IMR-90 (cell line): Measurements from ENCODE around the gene MAP3K9. TPM values are rescaled to one million over a fixed set of nuclear protein-coding genes. Genes with fewer than 3 reads are reported as not detected.

Experiments used
- ATAC-seq: fragments of 200-7000 bp; cut with Tn5 transposase; 2 replicates; pipeline ENCODE4 v1.9.1; 2020; ENCODE audit warnings: low read depth, mild to moderate bottlenecking, moderate library complexity
- BruUV-seq: library from RNA; stranded (reverse); fragments of 400-500 nt; replicated peaks from 2 replicates; lab custom pipeline; 2021; lab: Mats Ljungman, UMichigan
- CTCF ChIA-PET: fragments of 300-600 bp; formaldehyde crosslinking; extraction: SDS; loops from one replicate; lab custom pipeline; 2021; ENCODE audit warnings: antibody characterized with exemption; lab: Yijun Ruan, JAX
- POLR2A ChIA-PET: fragments of 300-600 bp; sonication (Branson Sonifier 250); formaldehyde crosslinking; loops from one replicate; lab custom pipeline; 2022; ENCODE audit warnings: antibody characterized with exemption; ENCODE audit not compliant: unreplicated experiment; lab: Charles Lee
- DNase-seq: peaks from one replicate; pipeline ENCODE4 v3.0.0; 2013
- H2AFZ ChIP-seq: replicated peaks from 2 replicates; pipeline ENCODE3; 2013; ENCODE audit warnings: low read length, mild to moderate bottlenecking; ENCODE audit not compliant: poor library complexity
- H2AK5ac ChIP-seq: 2 replicates; pipeline ENCODE4 v1.6.1; 2013; ENCODE audit warnings: low read depth, low read length, inconsistent platforms
- H2AK9ac ChIP-seq: replicated peaks from 2 replicates; pipeline ENCODE3; 2013; ENCODE audit warnings: mild to moderate bottlenecking, low read depth, low read length, moderate library complexity; ENCODE audit not compliant: poor library complexity
- H2BK120ac ChIP-seq: 2 replicates; pipeline ENCODE4 v1.6.1; 2013; ENCODE audit warnings: low read depth, low read length, inconsistent platforms
- H2BK15ac ChIP-seq: 3 replicates; pipeline ENCODE4 v1.6.1; 2013; ENCODE audit warnings: low read depth, low read length, inconsistent platforms
- H2BK20ac ChIP-seq: 2 replicates; pipeline ENCODE4 v1.6.1; 2013; ENCODE audit warnings: low read depth, mild to moderate bottlenecking, inconsistent platforms, low read length, moderate library complexity
- H2BK5ac ChIP-seq: 2 replicates; pipeline ENCODE4 v1.6.1; 2013; ENCODE audit warnings: mild to moderate bottlenecking, low read depth, low read length, inconsistent platforms; ENCODE audit not compliant: poor library complexity, severe bottlenecking
- H3K14ac ChIP-seq: replicated peaks from 2 replicates; pipeline ENCODE4 v1.6.1; 2013; ENCODE audit warnings: low read depth, low read length, inconsistent platforms
- H3K18ac ChIP-seq: 2 replicates; pipeline ENCODE4 v1.6.1; 2013; ENCODE audit warnings: low read depth, low read length, control low read depth
- H3K23ac ChIP-seq: 2 replicates; pipeline ENCODE4 v1.6.1; 2013; ENCODE audit warnings: low read depth, low read length, inconsistent platforms
- H3K27ac ChIP-seq: 2 replicates; pipeline ENCODE4 v1.5.1; 2013; ENCODE audit warnings: mild to moderate bottlenecking, control low read depth, low read length; ENCODE audit not compliant: insufficient read depth
- H3K27me3 ChIP-seq: 2 replicates; pipeline ENCODE4 v1.6.1; 2013; ENCODE audit warnings: low read length; ENCODE audit not compliant: control insufficient read depth, insufficient read depth
- H3K36me3 ChIP-seq: 2 replicates; pipeline ENCODE4 v1.6.1; 2013; ENCODE audit warnings: low read length, mixed read lengths; ENCODE audit not compliant: control insufficient read depth, insufficient read depth
- H3K4ac ChIP-seq: 2 replicates; pipeline ENCODE4 v1.6.1; 2013; ENCODE audit warnings: low read depth, low read length, inconsistent platforms
- H3K4me1 ChIP-seq: 2 replicates; pipeline ENCODE4 v1.6.1; 2013; ENCODE audit warnings: low read length, mixed read lengths; ENCODE audit not compliant: control insufficient read depth, insufficient read depth
- H3K4me2 ChIP-seq: 2 replicates; pipeline ENCODE4 v1.6.1; 2013; ENCODE audit warnings: low read depth, mild to moderate bottlenecking, control low read depth, low read length, moderate library complexity
- H3K4me3 ChIP-seq: 2 replicates; pipeline ENCODE4 v1.5.1; 2013; ENCODE audit warnings: low read depth, mild to moderate bottlenecking, control low read depth, low read length, moderate library complexity; ENCODE audit not compliant: insufficient read depth
- H3K56ac ChIP-seq: 2 replicates; pipeline ENCODE4 v1.6.1; 2013; ENCODE audit warnings: low read length, inconsistent platforms; ENCODE audit not compliant: insufficient read depth; ENCODE audit errors: extremely low read depth
- H3K79me1 ChIP-seq, 2 experiments: 2 replicates each; pipeline ENCODE4 v1.6.1; 2013; ENCODE audit warnings: low read length in 2 of 2, inconsistent platforms in 1 of 2, low read depth in 1 of 2
- H3K9ac ChIP-seq: 2 replicates; pipeline ENCODE4 v1.6.1; 2013; ENCODE audit warnings: low read depth, low read length, control low read depth
- H3K9me1 ChIP-seq: 2 replicates; pipeline ENCODE4 v1.6.1; 2013; ENCODE audit warnings: low read length, inconsistent platforms; ENCODE audit not compliant: insufficient read depth
- H3K9me3 ChIP-seq: 2 replicates; pipeline ENCODE4 v1.6.1; 2013; ENCODE audit warnings: low read length; ENCODE audit not compliant: control insufficient read depth, insufficient read depth
- H4K20me1 ChIP-seq: 2 replicates; pipeline ENCODE4 v1.6.1; 2013; ENCODE audit warnings: low read length, inconsistent platforms; ENCODE audit not compliant: insufficient read depth
- H4K5ac ChIP-seq: 2 replicates; pipeline ENCODE4 v1.6.1; 2013; ENCODE audit warnings: mild to moderate bottlenecking, low read depth, low read length, control low read depth
- H4K8ac ChIP-seq, 2 experiments: 2 replicates each; pipeline ENCODE4 v1.6.1; 2013; ENCODE audit warnings: low read depth in 2 of 2, low read length in 2 of 2, control low read depth in 1 of 2, inconsistent platforms in 1 of 2
- H4K91ac ChIP-seq: 2 replicates; pipeline ENCODE4 v1.6.1; 2013; ENCODE audit warnings: low read depth, low read length, inconsistent platforms; ENCODE audit not compliant: insufficient read depth
- BHLHE40 ChIP-seq: fragments of 150-350 bp; IDR thresholded peaks from 2 replicates; pipeline ENCODE4 v1.6.1; 2016; ENCODE audit warnings: mild to moderate bottlenecking, low read depth, low read length
- CEBPB ChIP-seq: IDR thresholded peaks from 2 replicates; pipeline ENCODE4 v1.6.1; 2012; ENCODE audit warnings: low read depth, low read length, improper control_type of control experiment
- CTCF ChIP-seq: conservative IDR thresholded peaks from 2 replicates; pipeline ENCODE4 v1.5.1; 2012; ENCODE audit warnings: mild to moderate bottlenecking, low read depth, low read length, improper control_type of control experiment
- FOS ChIP-seq: fragments of 150-350 bp; IDR thresholded peaks from 2 replicates; pipeline ENCODE4 v1.6.1; 2016; ENCODE audit warnings: low read depth, low read length
- MAFK ChIP-seq: IDR thresholded peaks from 2 replicates; pipeline ENCODE4 v1.6.1; 2012; ENCODE audit warnings: low read depth, low read length, improper control_type of control experiment
- MAZ ChIP-seq: IDR thresholded peaks from 2 replicates; pipeline ENCODE4 v1.6.1; 2012; ENCODE audit warnings: low read depth, mild to moderate bottlenecking, low read length, improper control_type of control experiment, moderate library complexity, borderline replicate concordance
- MXI1 ChIP-seq: IDR thresholded peaks from 2 replicates; pipeline ENCODE4 v1.6.1; 2012; ENCODE audit warnings: low read depth, mild to moderate bottlenecking, low read length, moderate library complexity, borderline replicate concordance
- POLR2A ChIP-seq: IDR thresholded peaks from 2 replicates; pipeline ENCODE4 v1.6.1; 2012; ENCODE audit warnings: mild to moderate bottlenecking, low read depth, low read length
- RAD21 ChIP-seq: IDR thresholded peaks from 2 replicates; pipeline ENCODE4 v1.6.1; 2012; ENCODE audit warnings: low read length, improper control_type of control experiment
- RCOR1 ChIP-seq: IDR thresholded peaks from 2 replicates; pipeline ENCODE4 v1.6.1; 2012; ENCODE audit warnings: mild to moderate bottlenecking, low read length, improper control_type of control experiment; ENCODE audit not compliant: insufficient replicate concordance
- RFX5 ChIP-seq: IDR thresholded peaks from 2 replicates; pipeline ENCODE4 v1.8.0; 2012; ENCODE audit warnings: low read depth, mild to moderate bottlenecking, low read length, moderate library complexity
- SMC3 ChIP-seq: fragments of 150-350 bp; IDR thresholded peaks from 2 replicates; pipeline ENCODE4 v1.6.1; 2016; ENCODE audit warnings: low read depth, mild to moderate bottlenecking, antibody characterized with exemption, low read length, moderate library complexity
- USF2 ChIP-seq: fragments of 150-350 bp; IDR thresholded peaks from 2 replicates; pipeline ENCODE4 v1.6.1; 2017; ENCODE audit warnings: mild to moderate bottlenecking, antibody characterized with exemption, low read length, low read depth
- WGBS, 2 experiments: methylation state at CpG; one replicate each; pipeline versions ENCODE4 v1.1.5 to v1.1.7; 2013; ENCODE audit warnings: missing lambda C conversion rate in 2 of 2; ENCODE audit not compliant: insufficient read length in 1 of 2; ENCODE audit errors: extremely low coverage in 2 of 2; 5-methylcytosine and 5-hydroxymethylcytosine counted together
- dilution Hi-C: fragments of 300-500 bp; cut with HindIII; formaldehyde crosslinking; loops from one replicate; pipeline ENCODE4 v1.14.3; 2018; ENCODE audit warnings: low sequenced_read_pairs; ENCODE audit not compliant: unreplicated experiment
- in situ Hi-C: fragments of 300-500 bp; cut with MboI; formaldehyde crosslinking; loops from 3 replicates; pipeline ENCODE4 v1.14.3; 2019; ENCODE audit warnings: low sequenced_read_pairs, inconsistent platforms, mixed read lengths
- intact Hi-C: fragments of 100-400 bp; cut with micrococcal nuclease; formaldehyde crosslinking; loops from 2 replicates; pipeline ENCODE4 v1.10.0; 2022
- polyA plus RNA-seq, 3 experiments: library from polyadenylated mRNA; depleted of rRNA; stranded (reverse); fragments of >200 nt; gene quantifications; 2 replicates each; pipeline ENCODE4 v1.2.3, GENCODE V29; 2012; ENCODE audit warnings: low replicate concordance in 1 of 3
- total RNA-seq: library from RNA; depleted of rRNA; stranded (reverse); fragments of >200 nt; gene quantifications from 2 replicates; pipeline ENCODE4 v1.2.3, GENCODE V29; 2012

MAP3K9 gene
- total and polyA plus RNA-seq, 2 of the 4 experiments (the other 2 are of a cell fraction): 0.17 to 0.18 TPM

GRCh38 chr14:70855486-70855885 is 46.2 kb upstream of the MAP3K9 start:
- Histone ChIP-seq H3K79me1 (no peaks in the 10 kb centered on the region), H3K4me3 (no peak overlapping the region), H2AFZ (no peak overlapping the region), H4K5ac (no peak overlapping the region), H3K23ac (no peak overlapping the region), H3K9me1 (peaks cover 4% of the 10 kb centered on the region; the same call in 1 of the 2 replicates), H2BK5ac (no peak overlapping the region), H3K18ac (no peak overlapping the region), H3K9ac (no peak overlapping the region), H3K56ac (no peak overlapping the region), H3K4me1 (peaks cover 3% of the 10 kb centered on the region; the same call in 1 of the 2 replicates), H3K27ac (no peak overlapping the region), H3K9me3 (no peaks in the 10 kb centered on the region), H3K4me2 (no peak overlapping the region), H2AK5ac (no peak overlapping the region), H3K14ac (no peak overlapping the region), H2BK20ac (no peak overlapping the region), H4K91ac (no peak overlapping the region), H3K36me3 (no peaks in the 10 kb centered on the region), H2BK120ac (0 out of 2 replicates have a peak overlapping the region, but pooled peaks have one; percentile 58), H4K8ac (peak overlapping the region in 1 of 2 experiments; percentile 47; a peak in 1 of 4 replicates), H2AK9ac (no peak overlapping the region), H3K27me3 (no peaks in the 10 kb centered on the region), H4K20me1 (no peaks in the 10 kb centered on the region), H3K4ac (no peak overlapping the region), H2BK15ac (0 out of 3 replicates have a peak overlapping the region, but pooled peaks have one; percentile 29)
- ATAC-seq (no peak), DNase-seq (no peak)
- ChIA-PET CTCF (interaction anchor here (0.8 kb wide), 1 partner anchor 845 kb away, joined by 3 read pairs; no protein-coding TSS in a partner anchor), POLR2A (no interaction called here)
- in situ Hi-C loops (no loop called here), intact Hi-C loops (no loop called here), dilution Hi-C loops (no loop called here)
- TF ChIP-seq RFX5: no peak
- no peak for TF ChIP-seq RAD21
- TF ChIP-seq CEBPB: no peak
- no peak for TF ChIP-seq BHLHE40
- no peak for TF ChIP-seq FOS
- no peak for TF ChIP-seq POLR2A
- TF ChIP-seq USF2: no peak
- TF ChIP-seq RCOR1: no peak
- TF ChIP-seq MXI1: no peak
- TF ChIP-seq CTCF: no peak
- no peak for TF ChIP-seq MAFK
- TF ChIP-seq SMC3: no peak
- no peak for TF ChIP-seq MAZ
- BruUV-seq: no TSS peak
- no CpG with 5 or more reads among the region's 5 CpGs for WGBS, 2 experiments
